IPS-20b (cell line): ENCODE measurements around the gene SRRM4.

Experiments used
- H3K27ac ChIP-seq: one replicate; pipeline ENCODE4 v1.5.1; 2013; ENCODE audit warnings: low read length
- H3K27me3 ChIP-seq: 2 replicates; pipeline ENCODE4 v1.6.1; 2013; ENCODE audit warnings: mild to moderate bottlenecking, low read length, inconsistent platforms; ENCODE audit not compliant: insufficient read depth
- H3K36me3 ChIP-seq: 2 replicates; pipeline ENCODE4 v1.6.1; 2013; ENCODE audit warnings: low read depth, mild to moderate bottlenecking, inconsistent platforms, low read length, moderate library complexity; ENCODE audit not compliant: insufficient read depth
- H3K4me1 ChIP-seq: 2 replicates; pipeline ENCODE4 v1.6.1; 2013; ENCODE audit warnings: mild to moderate bottlenecking, control low read depth, inconsistent platforms, low read length, moderate library complexity; ENCODE audit not compliant: insufficient read depth
- H3K4me3 ChIP-seq: 2 replicates; pipeline ENCODE4 v1.5.1; 2013; ENCODE audit warnings: mild to moderate bottlenecking, low read length, inconsistent platforms
- H3K9ac ChIP-seq: 2 replicates; pipeline ENCODE4 v1.6.1; 2013; ENCODE audit warnings: low read depth, mild to moderate bottlenecking, inconsistent platforms, low read length, moderate library complexity
- H3K9me3 ChIP-seq: 2 replicates; pipeline ENCODE4 v1.6.1; 2013; ENCODE audit warnings: mild to moderate bottlenecking, low read depth, low read length, inconsistent platforms; ENCODE audit not compliant: insufficient read depth

SRRM4 gene

DNA sequence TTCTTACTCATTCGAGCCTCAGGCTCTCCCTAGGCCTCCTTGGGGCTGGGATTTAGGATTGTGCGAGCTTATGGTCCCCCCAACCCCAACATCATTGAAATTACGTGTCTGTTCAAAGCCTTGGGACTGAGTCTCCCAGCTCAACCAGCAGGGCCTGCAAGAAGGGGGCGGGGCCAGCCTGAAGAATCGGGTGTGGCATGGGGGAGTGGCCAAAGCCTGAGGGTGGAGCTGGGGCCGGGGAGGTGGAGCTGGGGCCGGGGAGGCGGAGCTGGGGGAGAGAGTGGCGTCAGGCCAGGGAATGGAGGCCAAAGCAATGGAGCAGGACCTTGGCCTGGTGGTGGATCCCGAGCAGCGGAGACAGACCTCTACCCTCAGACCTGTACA, 173.1 kb downstream of the SRRM4 start:
- H3K9ac ChIP-seq: peak overlapping the region; percentile 97
- H3K27me3 ChIP-seq: no peaks in the 10 kb centered on the region
- peak overlapping the region; percentile 99 for H3K27ac ChIP-seq
- peak overlapping the region; percentile 84 for H3K4me3 ChIP-seq
- peaks cover 9% of the 10 kb centered on the region for H3K4me1 ChIP-seq
- H3K36me3 ChIP-seq: peaks cover 9% of the 10 kb centered on the region; the same call in 1 of the 2 replicates
- peaks cover 5% of the 10 kb centered on the region; the same call in 1 of the 2 replicates for H3K9me3 ChIP-seq

- Histone ChIP-seq H3K27me3 (no peaks in the 10 kb centered on the region), H3K36me3 (peaks cover 6% of the 10 kb centered on the region; the same call in 1 of the 2 replicates), H3K9ac (no peak overlapping the region), H3K4me3 (no peak overlapping the region), H3K9me3 (peaks cover 5% of the 10 kb centered on the region; the same call in 1 of the 2 replicates), H3K4me1 (peaks cover 9% of the 10 kb centered on the region), H3K27ac (no peak overlapping the region)
Observed at GRCh38 chr12:119156401-119157044, 175.2 kb downstream of the SRRM4 start.

- Histone ChIP-seq H3K4me3 (no peak overlapping the region), H3K9me3 (no peaks in the 10 kb centered on the region), H3K4me1 (peaks cover 9% of the 10 kb centered on the region), H3K9ac (no peak overlapping the region), H3K27ac (no peak overlapping the region), H3K27me3 (no peaks in the 10 kb centered on the region), H3K36me3 (no peaks in the 10 kb centered on the region; the same call in 1 of the 2 replicates)
Observed at GRCh38 chr12:119157528-119157927, 176.2 kb downstream of the SRRM4 start.

DNA sequence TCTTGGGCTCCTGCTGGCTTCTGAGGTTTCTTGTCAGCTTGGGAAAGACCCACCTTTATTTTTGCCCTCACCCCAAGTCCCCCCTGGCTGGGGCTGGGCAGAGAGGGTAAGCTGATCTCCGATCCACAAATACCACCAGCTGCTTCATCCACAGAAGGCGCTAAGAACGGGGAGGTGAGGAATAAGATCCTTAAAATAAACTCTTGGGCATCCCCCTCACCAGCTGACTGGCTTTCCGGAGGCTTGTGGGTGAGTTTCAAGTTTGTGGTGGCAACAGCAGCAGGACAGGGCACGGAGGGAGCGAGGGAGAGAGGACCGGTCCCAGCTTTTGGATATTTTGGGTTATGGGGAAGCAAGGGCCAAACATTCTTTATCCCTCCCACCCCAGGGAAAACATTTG, 176.6 kb downstream of the SRRM4 start:
- Histone ChIP-seq H3K36me3 (no peaks in the 10 kb centered on the region; the same call in 1 of the 2 replicates), H3K27ac (no peak overlapping the region), H3K27me3 (no peaks in the 10 kb centered on the region), H3K4me3 (no peak overlapping the region), H3K9ac (no peak overlapping the region), H3K4me1 (peaks cover 6% of the 10 kb centered on the region), H3K9me3 (no peaks in the 10 kb centered on the region)

- no peaks in the 10 kb centered on the region for H3K27me3 ChIP-seq
Observed at GRCh38 chr12:119158402-119158801, 177.1 kb downstream of the SRRM4 start.

DNA sequence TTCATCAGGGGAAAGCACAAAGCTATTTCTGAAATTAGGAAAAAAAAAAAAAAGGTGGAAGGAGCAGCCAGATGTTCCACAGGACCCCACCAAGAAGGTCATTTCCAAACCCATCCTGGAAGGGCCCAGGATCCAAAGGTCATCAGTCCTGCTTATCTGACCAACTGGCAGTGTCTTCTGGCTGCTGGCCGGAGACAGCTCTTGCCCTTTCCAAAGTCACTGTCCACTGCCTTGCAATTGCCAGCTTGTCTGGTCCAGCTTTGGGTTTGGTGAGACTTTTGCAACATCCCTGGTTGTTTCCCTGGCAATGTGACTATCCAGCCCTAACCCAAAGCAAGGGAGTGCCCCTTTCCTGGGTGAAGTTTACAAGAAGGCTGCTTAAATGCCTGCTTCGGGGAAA, 178.5 kb downstream of the SRRM4 start:
- Histone ChIP-seq H3K4me3 (no peak overlapping the region), H3K4me1 (0 out of 2 replicates have a peak, but pooled peaks cover 2% of the 10 kb centered on the region), H3K9ac (no peak overlapping the region), H3K36me3 (no peaks in the 10 kb centered on the region; the same call in 1 of the 2 replicates), H3K9me3 (no peaks in the 10 kb centered on the region), H3K27ac (no peak overlapping the region), H3K27me3 (no peaks in the 10 kb centered on the region; the same call in 1 of the 2 replicates)

More at GRCh38 chr12:119158402-119158801, 177.1 kb downstream of the SRRM4 start:
- Histone ChIP-seq H3K4me3 (no peak overlapping the region), H3K27ac (no peak overlapping the region), H3K36me3 (no peaks in the 10 kb centered on the region; the same call in 1 of the 2 replicates), H3K9me3 (no peaks in the 10 kb centered on the region), H3K4me1 (0 out of 2 replicates have a peak, but pooled peaks cover 4% of the 10 kb centered on the region), H3K9ac (no peak overlapping the region)

GRCh38 chr12:119167902-119168301, 186.6 kb downstream of the SRRM4 start:
- Histone ChIP-seq H3K4me3 (no peak overlapping the region), H3K4me1 (peaks cover 10% of the 10 kb centered on the region; the same call in 1 of the 2 replicates), H3K27me3 (no peaks in the 10 kb centered on the region; the same call in 1 of the 2 replicates), H3K36me3 (no peaks in the 10 kb centered on the region), H3K9me3 (no peaks in the 10 kb centered on the region), H3K27ac (no peak overlapping the region), H3K9ac (no peak overlapping the region)

GRCh38 chr12:119168721-119169120, 187.4 kb downstream of the SRRM4 start:
- no peak overlapping the region for H3K4me3 ChIP-seq
- no peak overlapping the region for H3K9ac ChIP-seq
- H3K27ac ChIP-seq: no peak overlapping the region
- H3K36me3 ChIP-seq: no peaks in the 10 kb centered on the region
- no peaks in the 10 kb centered on the region for H3K9me3 ChIP-seq
- no peaks in the 10 kb centered on the region; the same call in 1 of the 2 replicates for H3K27me3 ChIP-seq
- peaks cover 10% of the 10 kb centered on the region; the same call in 1 of the 2 replicates for H3K4me1 ChIP-seq

DNA sequence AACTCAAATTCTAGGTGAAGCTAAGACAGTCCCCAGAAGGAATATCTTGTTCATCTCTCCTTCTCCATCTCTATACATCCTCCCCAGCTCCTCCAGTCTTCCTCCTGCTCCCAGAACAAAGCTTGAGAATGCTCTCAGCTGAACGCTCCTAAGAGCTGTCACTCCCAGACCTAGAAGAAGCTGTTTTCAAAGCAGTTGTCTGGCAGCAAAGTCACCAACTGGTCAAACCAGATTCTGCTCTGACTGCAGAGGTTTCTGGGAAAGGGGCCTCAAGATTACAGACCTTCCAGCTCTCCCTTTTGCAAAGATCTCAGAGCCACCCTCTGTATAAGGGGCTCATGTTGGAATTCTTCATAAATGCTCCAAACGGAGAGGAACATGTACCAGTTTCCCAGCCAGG, 187.8 kb downstream of the SRRM4 start:
- Histone ChIP-seq H3K9ac (no peak overlapping the region), H3K36me3 (no peaks in the 10 kb centered on the region), H3K4me1 (peaks cover 10% of the 10 kb centered on the region; the same call in 1 of the 2 replicates), H3K27ac (no peak overlapping the region), H3K27me3 (no peaks in the 10 kb centered on the region; the same call in 1 of the 2 replicates), H3K4me3 (no peak overlapping the region), H3K9me3 (no peaks in the 10 kb centered on the region)

DNA sequence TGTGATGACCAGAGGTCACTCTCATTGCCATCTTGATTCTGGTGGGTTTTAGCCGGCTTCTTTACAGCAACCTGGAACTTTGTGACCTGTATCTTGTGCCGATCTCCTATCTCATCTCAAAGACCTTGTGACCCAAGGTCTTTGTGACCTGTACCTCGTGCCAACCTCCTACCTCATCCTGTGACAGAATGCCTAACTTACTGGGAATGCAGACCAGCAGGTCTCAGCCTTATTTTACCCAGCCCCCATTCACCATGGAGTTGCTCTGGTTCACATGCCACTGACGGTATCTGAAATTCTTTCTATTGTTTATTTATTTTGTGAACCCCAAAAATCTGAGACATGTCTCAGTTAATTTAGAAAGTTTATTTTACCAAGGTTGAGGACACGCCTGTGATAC, 189.9 kb downstream of the SRRM4 start:
- Histone ChIP-seq H3K27me3 (no peaks in the 10 kb centered on the region), H3K9me3 (no peaks in the 10 kb centered on the region), H3K4me1 (peaks cover 13% of the 10 kb centered on the region), H3K36me3 (no peaks in the 10 kb centered on the region), H3K4me3 (no peak overlapping the region), H3K9ac (no peak overlapping the region), H3K27ac (no peak overlapping the region)

DNA sequence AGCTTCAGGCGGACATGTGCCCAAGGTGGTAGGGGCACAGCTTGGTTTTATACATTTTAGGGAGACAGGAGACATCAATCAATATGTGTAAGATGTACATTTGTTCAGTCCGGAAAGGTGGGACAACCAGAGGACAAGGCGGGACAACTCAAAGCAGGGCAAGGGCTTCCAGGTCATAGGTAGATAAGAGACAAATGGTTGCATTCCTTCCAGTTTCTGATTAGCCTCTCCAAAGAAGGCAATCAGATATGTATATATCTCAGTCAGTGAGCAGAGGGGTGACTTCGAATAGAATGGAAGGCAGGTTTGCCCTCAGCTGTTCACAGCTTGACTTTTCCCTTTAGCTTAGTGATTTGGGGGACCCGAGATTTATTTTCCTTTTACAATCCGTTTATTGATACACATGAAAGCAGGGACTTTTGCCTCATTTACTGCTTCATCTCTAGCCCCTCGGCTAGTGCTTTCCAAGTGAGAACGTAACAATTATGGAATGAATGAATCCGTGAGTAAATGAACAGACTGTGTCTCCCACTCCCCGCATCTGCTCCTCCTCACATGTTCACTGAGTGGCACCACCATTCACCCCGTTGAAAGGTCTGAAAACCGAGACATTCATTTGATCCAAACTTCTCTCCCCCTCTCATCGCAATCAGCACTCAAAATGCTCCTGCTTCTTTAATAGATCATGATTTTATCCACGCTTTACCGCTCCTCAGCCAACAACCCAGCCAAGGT, 190.5 kb downstream of the SRRM4 start:
- Histone ChIP-seq H3K9ac (no peak overlapping the region), H3K27ac (no peak overlapping the region), H3K27me3 (no peaks in the 10 kb centered on the region), H3K4me1 (peaks cover 13% of the 10 kb centered on the region), H3K9me3 (no peaks in the 10 kb centered on the region), H3K4me3 (no peak overlapping the region), H3K36me3 (no peaks in the 10 kb centered on the region)

DNA sequence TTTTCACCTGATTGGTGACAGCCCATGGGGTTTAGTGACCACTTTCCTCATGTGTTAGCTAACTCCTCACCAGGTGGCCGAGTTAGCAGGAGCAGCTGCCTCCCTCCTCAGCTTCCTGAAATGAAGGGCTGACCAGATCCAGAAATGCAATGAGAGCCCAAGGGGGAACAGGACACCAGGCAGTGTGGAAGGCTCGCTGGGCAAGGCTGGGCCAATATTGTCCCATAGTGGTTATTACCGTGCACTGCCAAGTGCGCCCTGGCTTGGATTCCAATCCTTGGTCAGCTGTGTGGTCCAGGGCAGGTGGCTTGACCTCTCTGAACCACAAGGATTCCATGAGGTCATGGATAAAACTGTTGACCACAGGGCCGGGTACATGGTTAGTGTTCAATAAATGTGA, 193.7 kb downstream of the SRRM4 start:
- Histone ChIP-seq H3K9ac (no peak overlapping the region), H3K36me3 (no peaks in the 10 kb centered on the region), H3K9me3 (no peaks in the 10 kb centered on the region), H3K27ac (no peak overlapping the region), H3K27me3 (peaks cover 7% of the 10 kb centered on the region; the same call in 1 of the 2 replicates), H3K4me1 (peaks cover 31% of the 10 kb centered on the region), H3K4me3 (no peak overlapping the region)
